NCI-H2196 treated with DMSO at 0.1 percent for 48 hours (cell line): ENCODE measurements around the gene TBC1D3L.
"Not testable (repeated sequence)": the region's sequence is repeated elsewhere in the genome, so short reads cannot be mapped to it uniquely, and the experiment has no call there.

ENCODE experiments used
- DNase-seq: peaks from one replicate; lab custom pipeline; 2025; ENCODE audit not compliant: unreplicated experiment; lab: John Stamatoyannopoulos, UW

Gene TBC1D3L

GRCh38 chr17:37988960-37989359, at the start of gene TBC1D3L:
TBC1D3L (minus strand) TSS chr17:37989060; CDS start chr17:37987520, 1,540 bp downstream.
- not testable (repeated sequence) for DNase-seq

GRCh38 chr17:38003676-38004075, 14.8 kb upstream of the TBC1D3L start, which contains the start of gene TBC1D3D:
TBC1D3D (plus strand) TSS chr17:38003976; CDS start chr17:38005561, 1,585 bp downstream.
- DNase-seq = not testable (repeated sequence)
